ENCODE results near the gene PRSS50. TPM values are rescaled to one million over a fixed set of nuclear protein-coding genes. Genes with fewer than 3 reads are reported as not detected.

Gene PRSS50
- total RNA-seq, 1 experiment from 2014 or later = not detected

DNA sequence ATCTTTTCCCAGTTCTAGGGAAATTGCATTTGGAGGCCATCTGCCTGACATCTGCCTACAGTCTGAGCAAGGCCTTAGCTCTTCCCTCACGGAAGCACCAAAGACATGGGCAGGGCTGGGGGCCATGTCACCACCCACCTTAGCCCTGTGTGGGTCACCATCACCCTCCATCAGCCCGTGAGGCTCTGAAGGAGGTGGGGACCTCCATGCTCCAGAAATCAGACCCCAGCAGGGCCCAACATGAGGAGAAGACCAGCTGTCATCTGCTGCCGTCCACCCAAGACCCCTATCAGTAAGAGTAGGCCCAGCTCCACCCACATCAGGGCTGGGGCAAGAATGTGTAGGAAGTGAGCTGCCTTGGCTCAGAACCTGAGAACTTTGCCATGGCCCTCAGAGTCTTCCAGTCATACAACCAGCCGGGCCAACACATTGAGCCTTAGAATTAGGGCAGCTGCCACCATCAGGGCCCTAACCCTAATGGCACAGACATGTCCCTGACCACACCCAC is 14.6 kb downstream of the PRSS50 start:
- no peaks in the 10 kb centered on the region for H3K79me2 ChIP-seq (ENCODE audit: insufficient read depth, low read length)
- TF ChIP-seq CBX3 (IDR thresholded peaks at IDR 0.05; ENCODE audit: low read depth) (no peak), ZFX (IDR thresholded peaks at IDR 0.05) (no peak), YY1 (IDR thresholded peaks at IDR 0.05; ENCODE audit: extremely low read depth, insufficient replicate concordance, low read depth, low read length) (no peak), EZH2 (IDR thresholded peaks at IDR 0.05) (no peak), SRF (IDR thresholded peaks at IDR 0.05; ENCODE audit: low read depth) (no peak), SIN3A (IDR thresholded peaks at IDR 0.05; ENCODE audit: low read depth) (no peak), FOSL1 (IDR thresholded peaks at IDR 0.05; ENCODE audit: low read depth) (no peak), ZNF274 (IDR thresholded peaks at IDR 0.05; ENCODE audit: low read depth, low read length) (no peak), POLR2AphosphoS5 (IDR thresholded peaks at IDR 0.05; ENCODE audit: low read depth, low read length) (no peak), SP1 (IDR thresholded peaks at IDR 0.05; ENCODE audit: low read depth) (no peak), EZH2phosphoT487 (IDR thresholded peaks at IDR 0.05; ENCODE audit: borderline replicate concordance) (no peak), CEBPB (IDR thresholded peaks at IDR 0.05; ENCODE audit: low read depth) (no peak), POLR2A (IDR thresholded peaks at IDR 0.05; ENCODE audit: borderline replicate concordance, extremely low read depth, insufficient read depth, insufficient read length) (no peak), RAD21 (IDR thresholded peaks at IDR 0.05; ENCODE audit: low read depth) (no peak), TCF7L2 (IDR thresholded peaks at IDR 0.05; ENCODE audit: borderline replicate concordance, extremely low read depth, insufficient read depth, insufficient read length) (no peak)
- TF ChIP-seq, protein P1, sequence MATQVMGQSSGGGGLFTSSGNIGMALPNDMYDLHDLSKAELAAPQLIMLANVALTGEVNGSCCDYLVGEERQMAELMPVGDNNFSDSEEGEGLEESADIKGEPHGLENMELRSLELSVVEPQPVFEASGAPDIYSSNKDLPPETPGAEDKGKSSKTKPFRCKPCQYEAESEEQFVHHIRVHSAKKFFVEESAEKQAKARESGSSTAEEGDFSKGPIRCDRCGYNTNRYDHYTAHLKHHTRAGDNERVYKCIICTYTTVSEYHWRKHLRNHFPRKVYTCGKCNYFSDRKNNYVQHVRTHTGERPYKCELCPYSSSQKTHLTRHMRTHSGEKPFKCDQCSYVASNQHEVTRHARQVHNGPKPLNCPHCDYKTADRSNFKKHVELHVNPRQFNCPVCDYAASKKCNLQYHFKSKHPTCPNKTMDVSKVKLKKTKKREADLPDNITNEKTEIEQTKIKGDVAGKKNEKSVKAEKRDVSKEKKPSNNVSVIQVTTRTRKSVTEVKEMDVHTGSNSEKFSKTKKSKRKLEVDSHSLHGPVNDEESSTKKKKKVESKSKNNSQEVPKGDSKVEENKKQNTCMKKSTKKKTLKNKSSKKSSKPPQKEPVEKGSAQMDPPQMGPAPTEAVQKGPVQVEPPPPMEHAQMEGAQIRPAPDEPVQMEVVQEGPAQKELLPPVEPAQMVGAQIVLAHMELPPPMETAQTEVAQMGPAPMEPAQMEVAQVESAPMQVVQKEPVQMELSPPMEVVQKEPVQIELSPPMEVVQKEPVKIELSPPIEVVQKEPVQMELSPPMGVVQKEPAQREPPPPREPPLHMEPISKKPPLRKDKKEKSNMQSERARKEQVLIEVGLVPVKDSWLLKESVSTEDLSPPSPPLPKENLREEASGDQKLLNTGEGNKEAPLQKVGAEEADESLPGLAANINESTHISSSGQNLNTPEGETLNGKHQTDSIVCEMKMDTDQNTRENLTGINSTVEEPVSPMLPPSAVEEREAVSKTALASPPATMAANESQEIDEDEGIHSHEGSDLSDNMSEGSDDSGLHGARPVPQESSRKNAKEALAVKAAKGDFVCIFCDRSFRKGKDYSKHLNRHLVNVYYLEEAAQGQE (IDR thresholded peaks at IDR 0.05; ENCODE audit: low read depth) = no peak
- TF ChIP-seq, protein P2, sequence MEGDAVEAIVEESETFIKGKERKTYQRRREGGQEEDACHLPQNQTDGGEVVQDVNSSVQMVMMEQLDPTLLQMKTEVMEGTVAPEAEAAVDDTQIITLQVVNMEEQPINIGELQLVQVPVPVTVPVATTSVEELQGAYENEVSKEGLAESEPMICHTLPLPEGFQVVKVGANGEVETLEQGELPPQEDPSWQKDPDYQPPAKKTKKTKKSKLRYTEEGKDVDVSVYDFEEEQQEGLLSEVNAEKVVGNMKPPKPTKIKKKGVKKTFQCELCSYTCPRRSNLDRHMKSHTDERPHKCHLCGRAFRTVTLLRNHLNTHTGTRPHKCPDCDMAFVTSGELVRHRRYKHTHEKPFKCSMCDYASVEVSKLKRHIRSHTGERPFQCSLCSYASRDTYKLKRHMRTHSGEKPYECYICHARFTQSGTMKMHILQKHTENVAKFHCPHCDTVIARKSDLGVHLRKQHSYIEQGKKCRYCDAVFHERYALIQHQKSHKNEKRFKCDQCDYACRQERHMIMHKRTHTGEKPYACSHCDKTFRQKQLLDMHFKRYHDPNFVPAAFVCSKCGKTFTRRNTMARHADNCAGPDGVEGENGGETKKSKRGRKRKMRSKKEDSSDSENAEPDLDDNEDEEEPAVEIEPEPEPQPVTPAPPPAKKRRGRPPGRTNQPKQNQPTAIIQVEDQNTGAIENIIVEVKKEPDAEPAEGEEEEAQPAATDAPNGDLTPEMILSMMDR (IDR thresholded peaks at IDR 0.05 in 2 of 3, conservative IDR thresholded peaks at IDR 0.05 in 1 of 3; ENCODE audit: borderline replicate concordance in 1 of 3, insufficient read depth in 1 of 3, low read depth in 2 of 3, low read length in 2 of 3) = no peak
- TF ChIP-seq, protein P3, sequence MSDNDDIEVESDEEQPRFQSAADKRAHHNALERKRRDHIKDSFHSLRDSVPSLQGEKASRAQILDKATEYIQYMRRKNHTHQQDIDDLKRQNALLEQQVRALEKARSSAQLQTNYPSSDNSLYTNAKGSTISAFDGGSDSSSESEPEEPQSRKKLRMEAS (IDR thresholded peaks at IDR 0.05) = no peak
- H3K9ac ChIP-seq (ENCODE audit: low read length) = no peak overlapping the region
- H3K27me3 ChIP-seq (ENCODE audit: insufficient read depth, low read length) = no peaks in the 10 kb centered on the region
- no TSS peak for BruUV-seq (replicated peaks)
- H3K9me2 ChIP-seq (ENCODE audit: insufficient read depth) = no peaks in the 10 kb centered on the region
- no peak overlapping the region for H3K4me3 ChIP-seq (replicated peaks in 1 of 2; ENCODE audit: low read depth in 1 of 2, low read length in 2 of 2)
- H2AFZ ChIP-seq (ENCODE audit: low read depth, low read length, poor library complexity, severe bottlenecking) = no peak overlapping the region
- no peaks in the 10 kb centered on the region for H4K20me1 ChIP-seq (ENCODE audit: insufficient read depth)
- intact Hi-C loops (cut with micrococcal nuclease) = loop anchor here (10.0 kb wide), 1 partner anchor 1082 kb away; the partner anchor contains the start of gene SMARCC1
- no peaks in the 10 kb centered on the region for H3K9me3 ChIP-seq (ENCODE audit: control insufficient read depth in 1 of 2, insufficient read depth in 1 of 2, low read depth in 1 of 2, low read length in 2 of 2)
- POLR2A ChIA-PET = interaction anchor here (0.6 to 1.1 kb wide), 2 partner anchors 10 to 209 kb away, joined by 4 read pairs; partner anchors contain the start of gene ALS2CL
- no peaks in the 10 kb centered on the region for H3K36me3 ChIP-seq (ENCODE audit: control insufficient read depth in 1 of 2, insufficient read depth in 2 of 2, low read length in 2 of 2)
- DNase-seq (ENCODE audit: low read depth, low spot score) = no peak
- H3K4me2 ChIP-seq (ENCODE audit: low read length) = no peak overlapping the region
- CTCF ChIA-PET = no interaction called here
- RAD21 ChIA-PET (ENCODE audit: low non-redundant PET in 1 of 2, low total read pairs in 2 of 2, uncharacterized antibody in 2 of 2, unreplicated experiment in 2 of 2) = interaction anchor here in 1 of 2 experiments (1.0 kb wide), 1 partner anchor 39 kb away, joined by 3 read pairs; no protein-coding TSS in a partner anchor
- ATAC-seq = no peak
- H3K4me1 ChIP-seq (ENCODE audit: control insufficient read depth in 1 of 2, insufficient read depth in 2 of 2, low read length in 2 of 2) = peaks cover 7 to 15% of the 10 kb centered on the region in 2 experiments; a peak in 3 of 4 replicates
- H3K27ac ChIP-seq (ENCODE audit: low read depth, low read length) = no peak overlapping the region
